GM12878 (cell line): ENCODE measurements around the gene PIEZO2. TPM values are rescaled to one million over a fixed set of nuclear protein-coding genes. Genes with fewer than 3 reads are reported as not detected.
A peak's percentile ranks its signal among the peaks of the same experiment; 100 is the strongest.

ENCODE experiments used
- ATAC-seq: fragments of 200-7000 bp; cut with Tn5 transposase; 3 replicates; pipeline ENCODE4 v1.9.1; 2020; ENCODE audit warnings: mild to moderate bottlenecking, moderate library complexity
- BruUV-seq: library from RNA; stranded (reverse); fragments of 400-500 nt; replicated peaks from 2 replicates; lab custom pipeline; 2021; lab: Mats Ljungman, UMichigan
- CTCF ChIA-PET: fragments of 300-600 bp; sonication (Branson Sonifier 250); formaldehyde crosslinking; extraction: SDS; loops from one replicate; lab custom pipeline; 2021; ENCODE audit warnings: inconsistent platforms; lab: Yijun Ruan, JAX
- POLR2A ChIA-PET: fragments of 350-600 bp; formaldehyde crosslinking; extraction: SDS; loops from one replicate; lab custom pipeline; 2021; ENCODE audit warnings: inconsistent platforms; lab: Charles Lee
- RAD21 ChIA-PET: fragments of 300-600 bp; sonication (Branson Sonifier 250); formaldehyde crosslinking; loops from one replicate; lab custom pipeline; 2023; ENCODE audit warnings: antibody characterized with exemption; ENCODE audit not compliant: unreplicated experiment; lab: Charles Lee
- SMC1A ChIA-PET: fragments of 300-600 bp; sonication (Branson Sonifier 250); formaldehyde crosslinking; loops from one replicate; lab custom pipeline; 2023; ENCODE audit not compliant: unreplicated experiment, uncharacterized antibody; lab: Charles Lee
- DNase-seq: peaks from one replicate; pipeline ENCODE4 v3.0.0-alpha.2; 2011; ENCODE audit warnings: low read depth, low spot score
- FAIRE-seq: peaks from 3 replicates; lab custom pipeline; 2011; peaks lifted over from hg19 to GRCh38; lab: Jason Lieb, UNC
- H2AFZ ChIP-seq: 2 replicates; pipeline ENCODE4 v1.6.0; 2011; ENCODE audit warnings: low read depth, low read length, control low read depth; ENCODE audit not compliant: control insufficient read depth
- H3K27ac ChIP-seq: 2 replicates; pipeline ENCODE4 v1.5.1; 2011; ENCODE audit warnings: control low read depth; ENCODE audit not compliant: control insufficient read depth, insufficient read depth
- H3K27me3 ChIP-seq, 2 experiments: replicated peaks in 1 of 2; 2 replicates each; pipeline versions ENCODE4 v1.6.0 to v1.6.1; 2011; ENCODE audit warnings: low read length in 1 of 2; ENCODE audit not compliant: control insufficient read depth in 2 of 2, insufficient read depth in 2 of 2
- H3K36me3 ChIP-seq, 2 experiments: 2 replicates each; pipeline ENCODE4 v1.5.1; 2011; ENCODE audit warnings: low read length in 1 of 2; ENCODE audit not compliant: control insufficient read depth in 2 of 2, insufficient read depth in 2 of 2
- H3K4me1 ChIP-seq: 2 replicates; pipeline ENCODE4 v1.6.1; 2011; ENCODE audit warnings: mild to moderate bottlenecking, low read length, moderate library complexity, mixed read lengths; ENCODE audit not compliant: control insufficient read depth, insufficient read depth
- H3K4me2 ChIP-seq: 2 replicates; pipeline ENCODE4 v1.6.0; 2011; ENCODE audit warnings: control low read depth; ENCODE audit not compliant: control insufficient read depth, insufficient read depth
- H3K4me3 ChIP-seq: fragments of 200-600 bp; sonication (generic); 2 replicates; pipeline ENCODE4 v1.5.1; 2016
- H3K79me2 ChIP-seq: 2 replicates; pipeline ENCODE4 v1.6.0; 2011; ENCODE audit warnings: low read length; ENCODE audit not compliant: control insufficient read depth, insufficient read depth
- H3K9ac ChIP-seq: 2 replicates; pipeline ENCODE4 v1.8.0; 2011; ENCODE audit warnings: low read length, control low read depth, mixed read lengths; ENCODE audit not compliant: control insufficient read depth, insufficient read depth
- H3K9me3 ChIP-seq: replicated peaks from 3 replicates; pipeline ENCODE4 v1.5.1; 2011; ENCODE audit warnings: mild to moderate bottlenecking, low read length; ENCODE audit not compliant: control insufficient read depth, insufficient read depth
- H4K20me1 ChIP-seq: 2 replicates; pipeline ENCODE4 v1.6.0; 2011; ENCODE audit not compliant: control insufficient read depth, insufficient read depth
- CBFB ChIP-seq: IDR thresholded peaks from 2 replicates; pipeline ENCODE4 v1.6.1; 2016; ENCODE audit warnings: antibody characterized with exemption, low read depth
- CBX5 ChIP-seq: sonication (generic); IDR thresholded peaks from 2 replicates; pipeline ENCODE4 v1.6.1; 2016; ENCODE audit warnings: low read depth, moderate library complexity, mild to moderate bottlenecking, inconsistent platforms
- ETV6 ChIP-seq, 2 experiments: fragments of 450-650 bp in 1 of 2; IDR thresholded peaks in 1 of 2; conservative IDR thresholded peaks in 1 of 2; 2 replicates each; pipeline ENCODE4 v1.6.1; 2014; ENCODE audit warnings: antibody characterized with exemption in 1 of 2, borderline replicate concordance in 1 of 2, low read depth in 1 of 2, mild to moderate bottlenecking in 1 of 2, moderate library complexity in 1 of 2
- HDGF ChIP-seq: fragments of 450-650 bp; IDR thresholded peaks from 2 replicates; pipeline ENCODE4 v1.6.1; 2016; ENCODE audit warnings: antibody characterized with exemption
- IKZF2 ChIP-seq, 2 experiments: fragments of 450-650 bp; IDR thresholded peaks; 2 replicates each; pipeline ENCODE4 v1.6.1; 2017; ENCODE audit warnings: mild to moderate bottlenecking in 2 of 2, moderate library complexity in 2 of 2
- MTA2 ChIP-seq: fragments of 450-650 bp; IDR thresholded peaks from 2 replicates; pipeline ENCODE4 v1.6.1; 2016; ENCODE audit warnings: low read depth, mild to moderate bottlenecking, moderate library complexity
- NBN ChIP-seq: fragments of 450-650 bp; IDR thresholded peaks from 2 replicates; pipeline ENCODE4 v1.6.1; 2016
- NFIC ChIP-seq: IDR thresholded peaks from 2 replicates; pipeline ENCODE4 v1.6.1; 2012; ENCODE audit warnings: low read depth, mild to moderate bottlenecking, inconsistent platforms, low read length, moderate library complexity
- PAX5 ChIP-seq: IDR thresholded peaks from 2 replicates; pipeline ENCODE4 v1.6.1; 2011; ENCODE audit warnings: low read depth, low read length, borderline replicate concordance
- RUNX3 ChIP-seq: IDR thresholded peaks from 2 replicates; pipeline ENCODE4 v1.6.1; 2012; ENCODE audit warnings: low read length, inconsistent platforms
- TCF12 ChIP-seq: IDR thresholded peaks from 2 replicates; pipeline ENCODE4 v1.6.1; 2011; ENCODE audit warnings: low read depth, mild to moderate bottlenecking, low read length
- ZBED1 ChIP-seq: IDR thresholded peaks from 2 replicates; pipeline ENCODE4 v1.6.1; 2016; ENCODE audit warnings: borderline replicate concordance
- ZNF207 ChIP-seq: fragments of 450-650 bp; IDR thresholded peaks from 2 replicates; pipeline ENCODE4 v1.6.1; 2014; ENCODE audit warnings: antibody characterized with exemption, mild to moderate bottlenecking, borderline replicate concordance
- WGBS: methylation state at CpG from one replicate; pipeline ENCODE4 v1.1.6; 2016; ENCODE audit warnings: low lambda C conversion rate; ENCODE audit not compliant: insufficient replicate concordance, insufficient coverage; ENCODE audit errors: missing lambda C conversion rate; 5-methylcytosine and 5-hydroxymethylcytosine counted together
- in situ Hi-C: fragments of 300-500 bp; cut with MboI; formaldehyde crosslinking; loops from 9 replicates; pipeline ENCODE4 v1.14.3; 2018; ENCODE audit warnings: mixed read lengths
- intact Hi-C: fragments of 100-400 bp; cut with micrococcal nuclease; formaldehyde crosslinking; loops from one replicate; pipeline ENCODE4 v1.14.2; 2022; ENCODE audit not compliant: unreplicated experiment
- polyA plus RNA-seq, 11 experiments: library from polyadenylated mRNA; depleted of rRNA in 4 of 11; unstranded in 6 of 11; stranded (reverse) in 5 of 11; fragments of >200 nt; fragmentation: Nextera tagmentation in 4 of 11; fragmentation: Illumina TruSeq in 1 of 11; extraction: Ambion mirVana in 4 of 11; extraction: Trizol in 1 of 11; gene quantifications; 1 replicate in 1 of 11; 2 replicates in 10 of 11; pipeline versions ENCODE4 v1.2.1 to v1.2.3, GENCODE V29; 2011 to 2016; ENCODE audit warnings: inconsistent platforms in 2 of 11, missing spikeins in 2 of 11, low read depth in 1 of 11
- total RNA-seq, 4 experiments: library from RNA; depleted of rRNA in 3 of 4; stranded (reverse); fragments of >200 nt in 3 of 4; fragmentation: Illumina TruSeq in 1 of 4; extraction: Trizol in 1 of 4; gene quantifications; 2 replicates each; pipeline versions ENCODE4 v1.2.1 to v1.2.3, GENCODE V29; 2013 to 2021
- TF ChIP-seq, protein P1 (sequence below): fragments of 450-650 bp; IDR thresholded peaks from 2 replicates; pipeline ENCODE4 v1.6.1; 2017; ENCODE audit warnings: mild to moderate bottlenecking, low read depth, inconsistent platforms; ENCODE audit not compliant: poor library complexity, severe bottlenecking
- TF ChIP-seq, protein P2 (sequence below): fragments of 450-650 bp; IDR thresholded peaks from 2 replicates; pipeline ENCODE4 v1.6.1; 2017; ENCODE audit warnings: mild to moderate bottlenecking, moderate library complexity
- TF ChIP-seq, protein P3 (sequence below): IDR thresholded peaks from 2 replicates; pipeline ENCODE4 v1.6.1; 2012; ENCODE audit warnings: low read depth, low read length, improper control_type of control experiment

The PIEZO2 gene
- total and polyA plus RNA-seq, 10 of the 15 experiments (the other 5 are each of a cell fraction or from before 2014, with no cell fraction given), result 6.7 to 42.3 (median 27.4) TPM

- Histone ChIP-seq H3K36me3 (peaks cover 0 to 3% of the 10 kb centered on the region in 2 experiments; a peak in 1 of 4 replicates), H3K27me3 (no peaks in the 10 kb centered on the region), H4K20me1 (no peaks in the 10 kb centered on the region), H3K4me2 (peak overlapping the region; percentile 81), H3K79me2 (peaks cover 8% of the 10 kb centered on the region), H3K9me3 (no peaks in the 10 kb centered on the region; the same call in 1 of the 3 replicates), H2AFZ (peak overlapping the region; percentile 5; the same call in 1 of the 2 replicates), H3K9ac (peak overlapping the region; percentile 62), H3K4me1 (peaks cover 37% of the 10 kb centered on the region), H3K27ac (peak overlapping the region; percentile 96), H3K4me3 (peak overlapping the region; percentile 1; the same call in 1 of the 2 replicates)
- CTCF ChIA-PET, result interaction anchor here (0.6 to 4.2 kb wide), 20 partner anchors 10 to 384 kb away, joined by 3 to 32 read pairs (median 4); no protein-coding TSS in a partner anchor
- ATAC-seq (peak; percentile 74), DNase-seq (peak; percentile 47), FAIRE-seq (no peak)
- RAD21 ChIA-PET, result interaction anchor here (1.1 to 4.5 kb wide), 18 partner anchors 10 to 227 kb away, joined by 3 to 38 read pairs (median 6); no protein-coding TSS in a partner anchor
- no TSS peak for BruUV-seq
- 39% methylated on average over 13 of the region's 13 CpGs for WGBS
- in situ Hi-C loops (loop anchor here (5.0 kb wide), 1 partner anchor 49 kb away; no protein-coding TSS in a partner anchor), intact Hi-C loops (no loop called here)
- SMC1A ChIA-PET, result interaction anchor here (0.8 to 6.8 kb wide), 28 partner anchors 11 to 223 kb away, joined by 3 to 71 read pairs (median 4); no protein-coding TSS in a partner anchor
- POLR2A ChIA-PET, result interaction anchor here (0.6 to 3.1 kb wide), 13 partner anchors 11 to 116 kb away, joined by 3 to 14 read pairs (median 4); no protein-coding TSS in a partner anchor
- TF ChIP-seq TCF12 (0 out of 2 replicates have a peak, but pooled peaks have one; percentile 33), ETV6 (conservative IDR thresholded peaks at IDR 0.05 in 1 of 2, IDR thresholded peaks at IDR 0.05 in 1 of 2; ENCODE audit: borderline replicate concordance in 1 of 2, low read depth in 1 of 2) (peak in 1 of 2 experiments; percentile 73; a peak in 2 of 4 replicates), ZBED1 (peak; percentile 70; the same call in 1 of the 2 replicates), ZNF207 (no peak), PAX5 (peak; percentile 26; the same call in 1 of the 2 replicates), IKZF2 (IDR thresholded peaks at IDR 0.05) (peak; percentile 71 to 80), CBFB (peak; percentile 25; the same call in 1 of the 2 replicates), RUNX3 (peak; percentile 86), NBN (0 out of 2 replicates have a peak, but pooled peaks have one; percentile 31), HDGF (no peak), MTA2 (peak; percentile 53), NFIC (peak; percentile 76; the same call in 1 of the 2 replicates), CBX5 (peak; percentile 76; the same call in 1 of the 2 replicates)
- TF ChIP-seq, protein P1, sequence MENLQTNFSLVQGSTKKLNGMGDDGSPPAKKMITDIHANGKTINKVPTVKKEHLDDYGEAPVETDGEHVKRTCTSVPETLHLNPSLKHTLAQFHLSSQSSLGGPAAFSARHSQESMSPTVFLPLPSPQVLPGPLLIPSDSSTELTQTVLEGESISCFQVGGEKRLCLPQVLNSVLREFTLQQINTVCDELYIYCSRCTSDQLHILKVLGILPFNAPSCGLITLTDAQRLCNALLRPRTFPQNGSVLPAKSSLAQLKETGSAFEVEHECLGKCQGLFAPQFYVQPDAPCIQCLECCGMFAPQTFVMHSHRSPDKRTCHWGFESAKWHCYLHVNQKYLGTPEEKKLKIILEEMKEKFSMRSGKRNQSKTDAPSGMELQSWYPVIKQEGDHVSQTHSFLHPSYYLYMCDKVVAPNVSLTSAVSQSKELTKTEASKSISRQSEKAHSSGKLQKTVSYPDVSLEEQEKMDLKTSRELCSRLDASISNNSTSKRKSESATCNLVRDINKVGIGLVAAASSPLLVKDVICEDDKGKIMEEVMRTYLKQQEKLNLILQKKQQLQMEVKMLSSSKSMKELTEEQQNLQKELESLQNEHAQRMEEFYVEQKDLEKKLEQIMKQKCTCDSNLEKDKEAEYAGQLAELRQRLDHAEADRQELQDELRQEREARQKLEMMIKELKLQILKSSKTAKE, result peak; percentile 52
- TF ChIP-seq, protein P2, sequence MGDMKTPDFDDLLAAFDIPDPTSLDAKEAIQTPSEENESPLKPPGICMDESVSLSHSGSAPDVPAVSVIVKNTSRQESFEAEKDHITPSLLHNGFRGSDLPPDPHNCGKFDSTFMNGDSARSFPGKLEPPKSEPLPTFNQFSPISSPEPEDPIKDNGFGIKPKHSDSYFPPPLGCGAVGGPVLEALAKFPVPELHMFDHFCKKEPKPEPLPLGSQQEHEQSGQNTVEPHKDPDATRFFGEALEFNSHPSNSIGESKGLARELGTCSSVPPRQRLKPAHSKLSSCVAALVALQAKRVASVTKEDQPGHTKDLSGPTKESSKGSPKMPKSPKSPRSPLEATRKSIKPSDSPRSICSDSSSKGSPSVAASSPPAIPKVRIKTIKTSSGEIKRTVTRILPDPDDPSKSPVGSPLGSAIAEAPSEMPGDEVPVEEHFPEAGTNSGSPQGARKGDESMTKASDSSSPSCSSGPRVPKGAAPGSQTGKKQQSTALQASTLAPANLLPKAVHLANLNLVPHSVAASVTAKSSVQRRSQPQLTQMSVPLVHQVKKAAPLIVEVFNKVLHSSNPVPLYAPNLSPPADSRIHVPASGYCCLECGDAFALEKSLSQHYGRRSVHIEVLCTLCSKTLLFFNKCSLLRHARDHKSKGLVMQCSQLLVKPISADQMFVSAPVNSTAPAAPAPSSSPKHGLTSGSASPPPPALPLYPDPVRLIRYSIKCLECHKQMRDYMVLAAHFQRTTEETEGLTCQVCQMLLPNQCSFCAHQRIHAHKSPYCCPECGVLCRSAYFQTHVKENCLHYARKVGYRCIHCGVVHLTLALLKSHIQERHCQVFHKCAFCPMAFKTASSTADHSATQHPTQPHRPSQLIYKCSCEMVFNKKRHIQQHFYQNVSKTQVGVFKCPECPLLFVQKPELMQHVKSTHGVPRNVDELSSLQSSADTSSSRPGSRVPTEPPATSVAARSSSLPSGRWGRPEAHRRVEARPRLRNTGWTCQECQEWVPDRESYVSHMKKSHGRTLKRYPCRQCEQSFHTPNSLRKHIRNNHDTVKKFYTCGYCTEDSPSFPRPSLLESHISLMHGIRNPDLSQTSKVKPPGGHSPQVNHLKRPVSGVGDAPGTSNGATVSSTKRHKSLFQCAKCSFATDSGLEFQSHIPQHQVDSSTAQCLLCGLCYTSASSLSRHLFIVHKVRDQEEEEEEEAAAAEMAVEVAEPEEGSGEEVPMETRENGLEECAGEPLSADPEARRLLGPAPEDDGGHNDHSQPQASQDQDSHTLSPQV, result 0 out of 2 replicates have a peak, but pooled peaks have one; percentile 5
- TF ChIP-seq, protein P3, sequence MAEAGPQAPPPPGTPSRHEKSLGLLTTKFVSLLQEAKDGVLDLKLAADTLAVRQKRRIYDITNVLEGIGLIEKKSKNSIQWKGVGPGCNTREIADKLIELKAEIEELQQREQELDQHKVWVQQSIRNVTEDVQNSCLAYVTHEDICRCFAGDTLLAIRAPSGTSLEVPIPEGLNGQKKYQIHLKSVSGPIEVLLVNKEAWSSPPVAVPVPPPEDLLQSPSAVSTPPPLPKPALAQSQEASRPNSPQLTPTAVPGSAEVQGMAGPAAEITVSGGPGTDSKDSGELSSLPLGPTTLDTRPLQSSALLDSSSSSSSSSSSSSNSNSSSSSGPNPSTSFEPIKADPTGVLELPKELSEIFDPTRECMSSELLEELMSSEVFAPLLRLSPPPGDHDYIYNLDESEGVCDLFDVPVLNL, result no peak
Observed at GRCh38 chr18:10926621-10927161, 222.7 kb downstream of the PIEZO2 start.
